Heart left ventricle (tissue), 13 donors: ENCODE data around the gene XYLT1.

Source experiments
- POLR2A ChIP-seq, 2 donors: fragments of 450-650 bp; IDR thresholded peaks; one replicate each; pipeline ENCODE4 v1.6.1; 2017; ENCODE audit warnings: antibody characterized with exemption in 2 of 2, mild to moderate bottlenecking in 2 of 2, moderate library complexity in 2 of 2
- TF ChIP-seq, protein P1 (sequence below), 12 donors: fragments of 200-600 bp; sonication (generic) in 4 of 12; IDR thresholded peaks; one replicate each; pipeline versions ENCODE4 v1.5.0 to v1.8.0; 2018 to 2022; ENCODE audit warnings: antibody characterized with exemption in 12 of 12, mild to moderate bottlenecking in 5 of 12
- donor health status: ischemic (EF 13 %, LVEDD 7.1; RV severe dilation, severe dysfunction).
- donor health status: DM: no; HTN: yes; CAD: no.
- donor health status: DM: no; HTN: no; CAD: no.
- donor health status: ischemic (EF 25% LVEDD 6.9; RV normal size, moderate dysfunction).
- donor health status: ischemic (EF 25% LVEDD 5.7; RV mildly dilated, moderate dysfunction).
- donor health status: ischemic (EF 35%, LVEDD 5.7; RV mildly dilated, moderate dysfunction).
- donor health status: nonischemic (EF 11% LVEDD 7.7; RV severe dilation, severe dysfunction).
- donor health status: DM: yes; HTN: yes; CAD: no.
- donor health status: PGD.
- donor health status: ischemic (EF 29% LVEDD 5.4; RV normal size, mild dysfunction).
- donor health status: nonischemic (EF 23%, LVEDD 6.1; RV moderate dilation, normal function).

DNA sequence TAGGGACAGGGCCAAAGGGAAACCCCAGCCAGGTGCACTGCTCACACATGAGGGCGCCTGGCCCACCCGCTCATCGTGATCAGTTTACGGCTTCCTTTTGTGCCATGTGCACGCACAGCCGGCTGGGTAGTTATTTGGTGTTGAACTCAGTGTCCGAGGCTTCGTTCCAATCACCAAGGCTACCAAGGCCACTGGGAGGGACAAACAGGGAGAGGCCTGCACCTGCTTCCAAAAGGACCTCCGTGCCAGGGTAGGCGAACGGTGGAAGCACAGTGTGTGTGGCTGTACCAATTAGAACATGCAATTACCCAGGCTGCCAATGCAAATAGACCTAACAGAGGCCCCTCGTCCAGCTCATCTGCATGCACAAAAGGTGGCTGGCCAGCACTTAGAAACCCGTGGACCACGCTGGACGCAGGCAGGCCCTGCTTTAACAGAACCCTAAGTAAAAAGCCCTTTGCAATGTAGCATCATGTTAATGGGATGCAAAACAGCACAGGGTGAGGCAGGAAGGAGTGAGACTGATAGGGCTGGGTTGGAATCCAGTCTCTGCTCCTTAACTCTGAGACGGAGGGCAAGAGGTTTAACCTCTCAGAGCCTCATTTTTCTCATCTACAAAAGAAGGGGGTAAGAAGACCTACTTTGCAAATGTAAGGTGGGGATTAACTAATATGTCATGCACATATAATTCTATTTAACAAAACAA is 204.0 kb downstream of the XYLT1 start:
- TF ChIP-seq, protein P1, sequence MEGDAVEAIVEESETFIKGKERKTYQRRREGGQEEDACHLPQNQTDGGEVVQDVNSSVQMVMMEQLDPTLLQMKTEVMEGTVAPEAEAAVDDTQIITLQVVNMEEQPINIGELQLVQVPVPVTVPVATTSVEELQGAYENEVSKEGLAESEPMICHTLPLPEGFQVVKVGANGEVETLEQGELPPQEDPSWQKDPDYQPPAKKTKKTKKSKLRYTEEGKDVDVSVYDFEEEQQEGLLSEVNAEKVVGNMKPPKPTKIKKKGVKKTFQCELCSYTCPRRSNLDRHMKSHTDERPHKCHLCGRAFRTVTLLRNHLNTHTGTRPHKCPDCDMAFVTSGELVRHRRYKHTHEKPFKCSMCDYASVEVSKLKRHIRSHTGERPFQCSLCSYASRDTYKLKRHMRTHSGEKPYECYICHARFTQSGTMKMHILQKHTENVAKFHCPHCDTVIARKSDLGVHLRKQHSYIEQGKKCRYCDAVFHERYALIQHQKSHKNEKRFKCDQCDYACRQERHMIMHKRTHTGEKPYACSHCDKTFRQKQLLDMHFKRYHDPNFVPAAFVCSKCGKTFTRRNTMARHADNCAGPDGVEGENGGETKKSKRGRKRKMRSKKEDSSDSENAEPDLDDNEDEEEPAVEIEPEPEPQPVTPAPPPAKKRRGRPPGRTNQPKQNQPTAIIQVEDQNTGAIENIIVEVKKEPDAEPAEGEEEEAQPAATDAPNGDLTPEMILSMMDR (IDR thresholded peaks at IDR 0.05), result no peak
- TF ChIP-seq POLR2A (IDR thresholded peaks at IDR 0.05), result no peak
